Neural progenitor cell (in vitro differentiated cells): ENCODE data around the gene ARID5B. TPM values are rescaled to one million over a fixed set of nuclear protein-coding genes. Genes with fewer than 3 reads are reported as not detected.

Source experiments
- DNase-seq: peaks from one replicate; pipeline ENCODE4 v3.0.0-alpha.2; 2016; ENCODE audit warnings: low spot score
- H2AFZ ChIP-seq: fragments of 200-600 bp; sonication (generic); replicated peaks from 2 replicates; pipeline ENCODE4 v1.6.1; 2016; ENCODE audit warnings: antibody characterized with exemption
- H3F3A ChIP-seq: fragments of 200-600 bp; sonication (generic); 2 replicates; pipeline ENCODE4 v1.6.1; 2016; ENCODE audit warnings: antibody characterized with exemption, low read depth
- H3K27ac ChIP-seq: fragments of 200-600 bp; sonication (generic); 2 replicates; pipeline ENCODE4 v1.5.1; 2016; ENCODE audit warnings: mild to moderate bottlenecking
- H3K27me3 ChIP-seq: fragments of 200-600 bp; sonication (generic); 2 replicates; pipeline ENCODE4 v1.6.1; 2016; ENCODE audit warnings: mild to moderate bottlenecking, moderate library complexity
- H3K36me3 ChIP-seq: fragments of 200-600 bp; sonication (generic); 2 replicates; pipeline ENCODE4 v1.5.1; 2016
- H3K4me1 ChIP-seq: fragments of 200-600 bp; sonication (generic); 2 replicates; pipeline ENCODE4 v1.6.1; 2016; ENCODE audit warnings: mixed run types
- H3K4me2 ChIP-seq: fragments of 200-600 bp; sonication (generic); 2 replicates; pipeline ENCODE4 v1.6.1; 2016
- H3K4me3 ChIP-seq: fragments of 200-600 bp; sonication (generic); 2 replicates; pipeline ENCODE4 v1.5.1; 2016
- H3K79me2 ChIP-seq: fragments of 200-600 bp; sonication (generic); 2 replicates; pipeline ENCODE4 v1.6.1; 2016; ENCODE audit warnings: low read depth
- H3K9ac ChIP-seq: fragments of 200-600 bp; sonication (generic); 2 replicates; pipeline ENCODE4 v1.6.1; 2016
- H3K9me3 ChIP-seq: fragments of 200-600 bp; sonication (generic); 2 replicates; pipeline ENCODE4 v1.5.1; 2016; ENCODE audit warnings: low read depth
- H4K20me1 ChIP-seq: fragments of 200-600 bp; sonication (generic); 2 replicates; pipeline ENCODE4 v1.6.1; 2016; ENCODE audit warnings: low read depth
- H3K27ac Mint-ChIP-seq: 3 replicates; pipeline ENCODE4 v1.8.0; 2021; ENCODE audit warnings: mixed read lengths
- H3K27me3 Mint-ChIP-seq: 2 replicates; pipeline ENCODE4 v1.8.0; 2022; ENCODE audit warnings: low read depth, mild to moderate bottlenecking, inconsistent platforms, moderate library complexity, mixed read lengths; ENCODE audit not compliant: insufficient read depth
- H3K36me3 Mint-ChIP-seq: 3 replicates; pipeline ENCODE4 v1.8.0; 2021; ENCODE audit warnings: mixed read lengths
- H3K4me1 Mint-ChIP-seq: 3 replicates; pipeline ENCODE4 v1.8.0; 2021; ENCODE audit warnings: mixed read lengths
- H3K4me3 Mint-ChIP-seq: 3 replicates; pipeline ENCODE4 v1.8.0; 2021; ENCODE audit warnings: mild to moderate bottlenecking, moderate library complexity, mixed read lengths
- H3K9me3 Mint-ChIP-seq: 3 replicates; pipeline ENCODE4 v1.8.0; 2020; ENCODE audit warnings: mixed read lengths
- CTCF ChIP-seq: fragments of 200-600 bp; sonication (generic); IDR thresholded peaks from 2 replicates; pipeline ENCODE4 v1.5.1; 2017; ENCODE audit warnings: antibody characterized with exemption, mild to moderate bottlenecking
- EZH2 ChIP-seq: fragments of 200-600 bp; sonication (generic); IDR thresholded peaks from 2 replicates; pipeline ENCODE4 v1.6.1; 2017; ENCODE audit warnings: antibody characterized with exemption, mild to moderate bottlenecking, moderate library complexity
- EZH2phosphoT487 ChIP-seq: fragments of 200-600 bp; sonication (generic); IDR thresholded peaks from 2 replicates; pipeline ENCODE4 v1.6.1; 2017; ENCODE audit warnings: antibody characterized with exemption
- total RNA-seq: library from RNA; depleted of rRNA; stranded (reverse); fragments of >200 nt; gene quantifications from 2 replicates; pipeline ENCODE4 v1.2.3, GENCODE V29; 2015; ENCODE audit warnings: low replicate concordance

Gene ARID5B
- total RNA-seq, 1 donor from 2014 or later, result 1.5 TPM

- Histone ChIP-seq H2AFZ (no peak overlapping the region), H4K20me1 (no peaks in the 10 kb centered on the region), H3K36me3 (no peaks in the 10 kb centered on the region), H3K27ac (no peak overlapping the region), H3K4me3 (no peak overlapping the region), H3F3A (no peaks in the 10 kb centered on the region), H3K4me1 (peaks cover 4% of the 10 kb centered on the region), H3K4me2 (no peak overlapping the region), H3K9me3 (no peaks in the 10 kb centered on the region), H3K27me3 (no peaks in the 10 kb centered on the region), H3K79me2 (no peaks in the 10 kb centered on the region), H3K9ac (no peak overlapping the region)
- TF ChIP-seq EZH2 (no peak), CTCF (no peak), EZH2phosphoT487 (no peak)
- Mint-ChIP-seq H3K4me1 (peaks cover 11% of the 10 kb centered on the region), H3K9me3 (no peaks in the 10 kb centered on the region), H3K36me3 (peaks cover 20% of the 10 kb centered on the region), H3K27ac (no peak overlapping the region), H3K27me3 (peaks cover 5% of the 10 kb centered on the region), H3K4me3 (no peak overlapping the region)
- DNase-seq, result no peak
Measured at GRCh38 chr10:62000037-62000603, 98.6 kb downstream of the ARID5B start.

- H3K4me1 Mint-ChIP-seq, result peaks cover 5% of the 10 kb centered on the region
- TF ChIP-seq EZH2phosphoT487 (no peak), EZH2 (no peak), CTCF (no peak)
- Histone ChIP-seq H2AFZ (no peak overlapping the region), H3K4me3 (no peak overlapping the region), H3K9ac (no peak overlapping the region), H3K4me1 (no peaks in the 10 kb centered on the region), H3K4me2 (no peak overlapping the region), H3K9me3 (no peaks in the 10 kb centered on the region), H3K27ac (no peak overlapping the region), H3K36me3 (no peaks in the 10 kb centered on the region), H4K20me1 (no peaks in the 10 kb centered on the region), H3F3A (no peaks in the 10 kb centered on the region), H3K79me2 (no peaks in the 10 kb centered on the region), H3K27me3 (no peaks in the 10 kb centered on the region)
- no peaks in the 10 kb centered on the region for H3K9me3 Mint-ChIP-seq
- peaks cover 21% of the 10 kb centered on the region for H3K36me3 Mint-ChIP-seq
- no peak overlapping the region for H3K27ac Mint-ChIP-seq
- no peak overlapping the region for H3K4me3 Mint-ChIP-seq
- H3K27me3 Mint-ChIP-seq, result peaks cover 6% of the 10 kb centered on the region
- DNase-seq, result no peak
Measured at GRCh38 chr10:62000726-62001125, 99.2 kb downstream of the ARID5B start.

GRCh38 chr10:62001898-62002297 is 100.4 kb downstream of the ARID5B start:
- TF ChIP-seq EZH2phosphoT487 (no peak), CTCF (no peak), EZH2 (no peak)
- no peak overlapping the region for H3K27ac Mint-ChIP-seq
- Histone ChIP-seq H3K36me3 (no peaks in the 10 kb centered on the region), H2AFZ (no peak overlapping the region), H3K27ac (no peak overlapping the region), H4K20me1 (no peaks in the 10 kb centered on the region), H3K9me3 (no peaks in the 10 kb centered on the region), H3F3A (no peaks in the 10 kb centered on the region), H3K4me2 (no peak overlapping the region), H3K27me3 (no peaks in the 10 kb centered on the region), H3K4me3 (no peak overlapping the region), H3K9ac (no peak overlapping the region), H3K4me1 (no peaks in the 10 kb centered on the region), H3K79me2 (no peaks in the 10 kb centered on the region)
- no peak overlapping the region for H3K4me3 Mint-ChIP-seq
- peaks cover 3% of the 10 kb centered on the region for H3K4me1 Mint-ChIP-seq
- no peak for DNase-seq
- peaks cover 22% of the 10 kb centered on the region for H3K36me3 Mint-ChIP-seq
- H3K27me3 Mint-ChIP-seq, result peaks cover 7% of the 10 kb centered on the region
- no peaks in the 10 kb centered on the region for H3K9me3 Mint-ChIP-seq
